Psoas muscle (tissue), 8 donors: ENCODE measurements around the gene DYNLRB1. TPM values are rescaled to one million over a fixed set of nuclear protein-coding genes. Genes with fewer than 3 reads are reported as not detected.

ENCODE experiments used
- ATAC-seq, 4 donors: fragments of 200-7000 bp; cut with Tn5 transposase; one replicate each; pipeline ENCODE4 v1.9.1; 2020; ENCODE audit warnings: moderate library complexity in 3 of 4, mild to moderate bottlenecking in 2 of 4
- DNase-seq, 2 donors: peaks; one replicate each; pipeline ENCODE4 v3.0.0-alpha.2; 2020
- H3K27ac ChIP-seq: fragments of 200-600 bp; one replicate; pipeline ENCODE4 v1.8.0; 2022
- H3K27me3 ChIP-seq, 3 donors: fragments of 200-600 bp in 1 of 3; one replicate each; pipeline versions ENCODE4 v1.6.1 to v1.8.0; 2013 to 2022; ENCODE audit warnings: low read length in 2 of 3, mild to moderate bottlenecking in 2 of 3, moderate library complexity in 1 of 3; ENCODE audit not compliant: insufficient read depth in 3 of 3
- H3K36me3 ChIP-seq, 2 donors: fragments of 200-600 bp in 1 of 2; one replicate each; pipeline versions ENCODE4 v1.6.1 to v1.8.0; 2013 to 2022; ENCODE audit warnings: low read depth in 1 of 2, mild to moderate bottlenecking in 1 of 2, moderate library complexity in 1 of 2; ENCODE audit not compliant: insufficient read depth in 1 of 2
- H3K4me1 ChIP-seq: fragments of 200-600 bp; one replicate; pipeline ENCODE4 v1.8.0; 2022
- H3K4me3 ChIP-seq: fragments of 200-600 bp; one replicate; pipeline ENCODE4 v1.8.0; 2022; ENCODE audit warnings: mild to moderate bottlenecking
- H3K9me3 ChIP-seq: fragments of 200-600 bp; one replicate; pipeline ENCODE4 v1.8.0; 2022
- whole genome bisulfite sequencing, 3 donors: extraction: QIAGEN DNeasy Blood & Tissue Kit; methylation state at CpG; one replicate each; pipeline versions ENCODE4 v1.1.6 to v1.1.7; 2013; 5-methylcytosine and 5-hydroxymethylcytosine counted together
- intact Hi-C, 2 donors: fragments of 100-400 bp; cut with DNase I; formaldehyde crosslinking; loops; one replicate each; pipeline versions ENCODE4 v1.11.0 to v1.14.2; 2022
- polyA plus RNA-seq, 3 donors: library from polyadenylated mRNA; stranded (reverse); fragments of 200-250 nt; gene quantifications; one replicate each; pipeline ENCODE4 v1.2.3, GENCODE V29; 2013
- total RNA-seq, 4 donors: library from RNA; stranded (reverse); fragmentation: NEBNext Ultra II Directional in 2 of 4; extraction: Animal tissue kit (Norgen Biotek cat#: 25700) in 2 of 4; gene quantifications; one replicate each; pipeline versions ENCODE4 v1.2.1 to v1.2.4, GENCODE V29; 2021 to 2023
- TF ChIP-seq, protein P1 (sequence below): fragments of 200-600 bp; IDR thresholded peaks from one replicate; pipeline ENCODE4 v1.8.0; 2022; ENCODE audit warnings: antibody characterized with exemption
- donor health status: healthy with polysubstance abuse.
- donor health status: DM: no; HTN: no; CAD: no; lungs with moderate emphysema.
- donor health status: Bipolar disorder and iron deficiency.
- donor health status: healthy.
- donor health status: DM: yes; HTN: yes; CAD: no.
- donor health status: DM: no; HTN: no; CAD: no.
- donor health status: DM: no; HTN: no; CAD: no.
- donor health status: DM: yes; HTN: yes; CAD: no.

The DYNLRB1 gene
- total and polyA plus RNA-seq, 7 donors = 93.2 to 179 (median 119) TPM

DNA sequence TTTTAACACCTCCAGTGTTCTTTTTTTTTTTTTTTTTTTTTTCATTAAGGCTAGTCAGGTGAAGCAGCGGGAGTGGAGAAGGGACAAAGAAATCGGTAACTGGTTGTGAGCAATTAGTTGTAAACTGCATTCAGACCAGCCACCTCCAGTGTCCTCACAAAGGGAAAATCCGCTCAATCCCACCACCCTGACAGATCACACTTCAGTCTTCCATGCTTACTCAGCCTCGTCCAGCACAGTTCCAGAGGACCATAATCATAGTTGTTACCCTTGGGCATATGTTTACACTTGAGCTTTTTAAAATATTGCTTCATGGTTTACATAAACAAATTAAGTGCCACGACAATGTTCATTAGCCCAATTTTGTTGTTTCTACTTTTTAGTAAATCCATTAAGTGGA is 10.2 kb downstream of the DYNLRB1 start:
- Histone ChIP-seq H3K4me1 (peaks cover 46% of the 10 kb centered on the region), H3K36me3 (peaks cover 0 to 48% of the 10 kb centered on the region in 2 donors), H3K27ac (peak overlapping the region; percentile 79), H3K27me3 (no peaks in the 10 kb centered on the region), H3K4me3 (no peak overlapping the region), H3K9me3 (no peaks in the 10 kb centered on the region)
- intact Hi-C loops = loop anchor here in 1 of 2 donors (10.0 kb wide), 1 partner anchor 332 kb away; no protein-coding TSS in a partner anchor
- DNase-seq (no peak), ATAC-seq (no peak)
- 86 to 93% (median 93%) methylated on average over 5 of the region's 5 CpGs for WGBS, 3 donors
- TF ChIP-seq, protein P1, sequence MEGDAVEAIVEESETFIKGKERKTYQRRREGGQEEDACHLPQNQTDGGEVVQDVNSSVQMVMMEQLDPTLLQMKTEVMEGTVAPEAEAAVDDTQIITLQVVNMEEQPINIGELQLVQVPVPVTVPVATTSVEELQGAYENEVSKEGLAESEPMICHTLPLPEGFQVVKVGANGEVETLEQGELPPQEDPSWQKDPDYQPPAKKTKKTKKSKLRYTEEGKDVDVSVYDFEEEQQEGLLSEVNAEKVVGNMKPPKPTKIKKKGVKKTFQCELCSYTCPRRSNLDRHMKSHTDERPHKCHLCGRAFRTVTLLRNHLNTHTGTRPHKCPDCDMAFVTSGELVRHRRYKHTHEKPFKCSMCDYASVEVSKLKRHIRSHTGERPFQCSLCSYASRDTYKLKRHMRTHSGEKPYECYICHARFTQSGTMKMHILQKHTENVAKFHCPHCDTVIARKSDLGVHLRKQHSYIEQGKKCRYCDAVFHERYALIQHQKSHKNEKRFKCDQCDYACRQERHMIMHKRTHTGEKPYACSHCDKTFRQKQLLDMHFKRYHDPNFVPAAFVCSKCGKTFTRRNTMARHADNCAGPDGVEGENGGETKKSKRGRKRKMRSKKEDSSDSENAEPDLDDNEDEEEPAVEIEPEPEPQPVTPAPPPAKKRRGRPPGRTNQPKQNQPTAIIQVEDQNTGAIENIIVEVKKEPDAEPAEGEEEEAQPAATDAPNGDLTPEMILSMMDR = no peak

DNA sequence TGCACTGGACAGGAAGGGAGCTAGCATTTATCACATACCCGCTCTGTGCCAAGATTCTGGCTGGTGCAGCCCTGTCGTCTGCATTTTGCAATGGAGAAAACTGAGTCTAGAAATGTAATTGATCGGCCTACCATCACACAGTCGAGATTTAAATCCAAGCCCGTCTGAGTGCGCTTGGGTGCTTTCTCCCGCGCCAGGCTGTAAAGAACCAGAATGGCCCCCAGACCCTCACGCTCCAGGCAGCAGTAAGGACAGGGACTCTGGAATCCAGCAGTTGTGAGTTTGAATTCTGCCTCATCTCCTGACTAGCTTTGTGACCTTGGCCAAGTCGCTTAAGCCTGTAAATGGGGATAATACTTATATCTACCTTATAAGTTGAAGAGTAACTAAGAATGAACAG is 10.8 kb downstream of the DYNLRB1 start:
- ATAC-seq (no peak), DNase-seq (no peak)
- H3K27ac ChIP-seq = peak overlapping the region; percentile 79
- H3K27me3 ChIP-seq = no peaks in the 10 kb centered on the region
- H3K4me1 ChIP-seq = peaks cover 46% of the 10 kb centered on the region
- H3K9me3 ChIP-seq = no peaks in the 10 kb centered on the region
- intact Hi-C loops = loop anchor here in 1 of 2 donors (10.0 kb wide), 1 partner anchor 332 kb away; no protein-coding TSS in a partner anchor
- TF ChIP-seq, protein P1 = no peak
- 88 to 93% (median 89%) methylated on average over 10 of the region's 10 CpGs for WGBS, 3 donors
- H3K36me3 ChIP-seq = peaks cover 0 to 52% of the 10 kb centered on the region in 2 donors
- H3K4me3 ChIP-seq = no peak overlapping the region

- ATAC-seq = peak; percentile 11 to 38 (median 18)
- intact Hi-C loops = loop anchor here in 1 of 2 donors (10.0 kb wide), 1 partner anchor 334 kb away; no protein-coding TSS in a partner anchor
- H3K4me3 ChIP-seq = no peak overlapping the region
- peak overlapping the region; percentile 25 for H3K27ac ChIP-seq
- no peaks in the 10 kb centered on the region for H3K27me3 ChIP-seq
- H3K9me3 ChIP-seq = no peaks in the 10 kb centered on the region
- peaks cover 32% of the 10 kb centered on the region for H3K4me1 ChIP-seq
- peaks cover 0 to 61% of the 10 kb centered on the region in 2 donors for H3K36me3 ChIP-seq
- TF ChIP-seq, protein P1 = no peak
- 60 to 66% (median 62%) methylated on average over 5 of the region's 5 CpGs for WGBS, 3 donors
- no peak for DNase-seq
These were observed 12.7 kb downstream of the DYNLRB1 start for GRCh38 chr20:34528921-34529297.

- peaks cover 24% of the 10 kb centered on the region for H3K4me1 ChIP-seq
- H3K27ac ChIP-seq = no peak overlapping the region
- no peaks in the 10 kb centered on the region for H3K27me3 ChIP-seq
- ATAC-seq (no peak), DNase-seq (no peak)
- TF ChIP-seq, protein P1 = no peak
- H3K4me3 ChIP-seq = no peak overlapping the region
- 78 to 87% (median 81%) methylated on average over 3 of the region's 3 CpGs for WGBS, 3 donors
- peaks cover 4 to 70% of the 10 kb centered on the region in 2 donors for H3K36me3 ChIP-seq
- no peaks in the 10 kb centered on the region for H3K9me3 ChIP-seq
- intact Hi-C loops = loop anchor here in 1 of 2 donors (10.0 kb wide), 1 partner anchor 335 kb away; no protein-coding TSS in a partner anchor
These were observed 13.5 kb downstream of the DYNLRB1 start for GRCh38 chr20:34529742-34530141.

GRCh38 chr20:34530342-34530741 is 14.1 kb downstream of the DYNLRB1 start:
- Histone ChIP-seq H3K4me1 (peaks cover 21% of the 10 kb centered on the region), H3K36me3 (peaks cover 5 to 76% of the 10 kb centered on the region in 2 donors), H3K27me3 (no peaks in the 10 kb centered on the region), H3K4me3 (no peak overlapping the region), H3K9me3 (no peaks in the 10 kb centered on the region), H3K27ac (no peak overlapping the region)
- ATAC-seq (no peak), DNase-seq (no peak)
- TF ChIP-seq, protein P1 = no peak
- intact Hi-C loops = no loop called here
- 81 to 86% (median 82%) methylated on average over 5 of the region's 5 CpGs for WGBS, 3 donors
